IMR-90 (cell line): ENCODE measurements around the gene ILK. TPM values are rescaled to one million over a fixed set of nuclear protein-coding genes. Genes with fewer than 3 reads are reported as not detected.

Source experiments
- ATAC-seq: fragments of 200-7000 bp; cut with Tn5 transposase; 2 replicates; pipeline ENCODE4 v1.9.1; 2020; ENCODE audit warnings: low read depth, mild to moderate bottlenecking, moderate library complexity
- BruUV-seq: library from RNA; stranded (reverse); fragments of 400-500 nt; replicated peaks from 2 replicates; lab custom pipeline; 2021; lab: Mats Ljungman, UMichigan
- CTCF ChIA-PET: fragments of 300-600 bp; formaldehyde crosslinking; extraction: SDS; loops from one replicate; lab custom pipeline; 2021; ENCODE audit warnings: antibody characterized with exemption; lab: Yijun Ruan, JAX
- POLR2A ChIA-PET: fragments of 300-600 bp; sonication (Branson Sonifier 250); formaldehyde crosslinking; loops from one replicate; lab custom pipeline; 2022; ENCODE audit warnings: antibody characterized with exemption; ENCODE audit not compliant: unreplicated experiment; lab: Charles Lee
- DNase-seq: peaks from one replicate; pipeline ENCODE4 v3.0.0; 2013
- H2AFZ ChIP-seq: replicated peaks from 2 replicates; pipeline ENCODE3; 2013; ENCODE audit warnings: low read length, mild to moderate bottlenecking; ENCODE audit not compliant: poor library complexity
- H2AK5ac ChIP-seq: 2 replicates; pipeline ENCODE4 v1.6.1; 2013; ENCODE audit warnings: low read depth, low read length, inconsistent platforms
- H2AK9ac ChIP-seq: replicated peaks from 2 replicates; pipeline ENCODE3; 2013; ENCODE audit warnings: mild to moderate bottlenecking, low read depth, low read length, moderate library complexity; ENCODE audit not compliant: poor library complexity
- H2BK120ac ChIP-seq: 2 replicates; pipeline ENCODE4 v1.6.1; 2013; ENCODE audit warnings: low read depth, low read length, inconsistent platforms
- H2BK15ac ChIP-seq: 3 replicates; pipeline ENCODE4 v1.6.1; 2013; ENCODE audit warnings: low read depth, low read length, inconsistent platforms
- H2BK20ac ChIP-seq: 2 replicates; pipeline ENCODE4 v1.6.1; 2013; ENCODE audit warnings: low read depth, mild to moderate bottlenecking, inconsistent platforms, low read length, moderate library complexity
- H2BK5ac ChIP-seq: 2 replicates; pipeline ENCODE4 v1.6.1; 2013; ENCODE audit warnings: mild to moderate bottlenecking, low read depth, low read length, inconsistent platforms; ENCODE audit not compliant: poor library complexity, severe bottlenecking
- H3K14ac ChIP-seq: replicated peaks from 2 replicates; pipeline ENCODE4 v1.6.1; 2013; ENCODE audit warnings: low read depth, low read length, inconsistent platforms
- H3K18ac ChIP-seq: 2 replicates; pipeline ENCODE4 v1.6.1; 2013; ENCODE audit warnings: low read depth, low read length, control low read depth
- H3K23ac ChIP-seq: 2 replicates; pipeline ENCODE4 v1.6.1; 2013; ENCODE audit warnings: low read depth, low read length, inconsistent platforms
- H3K27ac ChIP-seq: 2 replicates; pipeline ENCODE4 v1.5.1; 2013; ENCODE audit warnings: mild to moderate bottlenecking, control low read depth, low read length; ENCODE audit not compliant: insufficient read depth
- H3K27me3 ChIP-seq: 2 replicates; pipeline ENCODE4 v1.6.1; 2013; ENCODE audit warnings: low read length; ENCODE audit not compliant: control insufficient read depth, insufficient read depth
- H3K36me3 ChIP-seq: 2 replicates; pipeline ENCODE4 v1.6.1; 2013; ENCODE audit warnings: low read length, mixed read lengths; ENCODE audit not compliant: control insufficient read depth, insufficient read depth
- H3K4ac ChIP-seq: 2 replicates; pipeline ENCODE4 v1.6.1; 2013; ENCODE audit warnings: low read depth, low read length, inconsistent platforms
- H3K4me1 ChIP-seq: 2 replicates; pipeline ENCODE4 v1.6.1; 2013; ENCODE audit warnings: low read length, mixed read lengths; ENCODE audit not compliant: control insufficient read depth, insufficient read depth
- H3K4me2 ChIP-seq: 2 replicates; pipeline ENCODE4 v1.6.1; 2013; ENCODE audit warnings: low read depth, mild to moderate bottlenecking, control low read depth, low read length, moderate library complexity
- H3K4me3 ChIP-seq: 2 replicates; pipeline ENCODE4 v1.5.1; 2013; ENCODE audit warnings: low read depth, mild to moderate bottlenecking, control low read depth, low read length, moderate library complexity; ENCODE audit not compliant: insufficient read depth
- H3K56ac ChIP-seq: 2 replicates; pipeline ENCODE4 v1.6.1; 2013; ENCODE audit warnings: low read length, inconsistent platforms; ENCODE audit not compliant: insufficient read depth; ENCODE audit errors: extremely low read depth
- H3K79me1 ChIP-seq, 2 experiments: 2 replicates each; pipeline ENCODE4 v1.6.1; 2013; ENCODE audit warnings: low read length in 2 of 2, inconsistent platforms in 1 of 2, low read depth in 1 of 2
- H3K9ac ChIP-seq: 2 replicates; pipeline ENCODE4 v1.6.1; 2013; ENCODE audit warnings: low read depth, low read length, control low read depth
- H3K9me1 ChIP-seq: 2 replicates; pipeline ENCODE4 v1.6.1; 2013; ENCODE audit warnings: low read length, inconsistent platforms; ENCODE audit not compliant: insufficient read depth
- H3K9me3 ChIP-seq: 2 replicates; pipeline ENCODE4 v1.6.1; 2013; ENCODE audit warnings: low read length; ENCODE audit not compliant: control insufficient read depth, insufficient read depth
- H4K20me1 ChIP-seq: 2 replicates; pipeline ENCODE4 v1.6.1; 2013; ENCODE audit warnings: low read length, inconsistent platforms; ENCODE audit not compliant: insufficient read depth
- H4K5ac ChIP-seq: 2 replicates; pipeline ENCODE4 v1.6.1; 2013; ENCODE audit warnings: mild to moderate bottlenecking, low read depth, low read length, control low read depth
- H4K8ac ChIP-seq, 2 experiments: 2 replicates each; pipeline ENCODE4 v1.6.1; 2013; ENCODE audit warnings: low read depth in 2 of 2, low read length in 2 of 2, control low read depth in 1 of 2, inconsistent platforms in 1 of 2
- H4K91ac ChIP-seq: 2 replicates; pipeline ENCODE4 v1.6.1; 2013; ENCODE audit warnings: low read depth, low read length, inconsistent platforms; ENCODE audit not compliant: insufficient read depth
- CHD1 ChIP-seq: IDR thresholded peaks from 2 replicates; pipeline ENCODE4 v1.6.1; 2012; ENCODE audit warnings: low read depth, low read length, improper control_type of control experiment
- RAD21 ChIP-seq: IDR thresholded peaks from 2 replicates; pipeline ENCODE4 v1.6.1; 2012; ENCODE audit warnings: low read length, improper control_type of control experiment
- WGBS, 2 experiments: methylation state at CpG; one replicate each; pipeline versions ENCODE4 v1.1.5 to v1.1.7; 2013; ENCODE audit warnings: missing lambda C conversion rate in 2 of 2; ENCODE audit not compliant: insufficient read length in 1 of 2; ENCODE audit errors: extremely low coverage in 2 of 2; 5-methylcytosine and 5-hydroxymethylcytosine counted together
- dilution Hi-C: fragments of 300-500 bp; cut with HindIII; formaldehyde crosslinking; loops from one replicate; pipeline ENCODE4 v1.14.3; 2018; ENCODE audit warnings: low sequenced_read_pairs; ENCODE audit not compliant: unreplicated experiment
- in situ Hi-C: fragments of 300-500 bp; cut with MboI; formaldehyde crosslinking; loops from 3 replicates; pipeline ENCODE4 v1.14.3; 2019; ENCODE audit warnings: low sequenced_read_pairs, inconsistent platforms, mixed read lengths
- intact Hi-C: fragments of 100-400 bp; cut with micrococcal nuclease; formaldehyde crosslinking; loops from 2 replicates; pipeline ENCODE4 v1.10.0; 2022
- polyA plus RNA-seq, 3 experiments: library from polyadenylated mRNA; depleted of rRNA; stranded (reverse); fragments of >200 nt; gene quantifications; 2 replicates each; pipeline ENCODE4 v1.2.3, GENCODE V29; 2012; ENCODE audit warnings: low replicate concordance in 1 of 3
- total RNA-seq: library from RNA; depleted of rRNA; stranded (reverse); fragments of >200 nt; gene quantifications from 2 replicates; pipeline ENCODE4 v1.2.3, GENCODE V29; 2012

ILK gene
- total and polyA plus RNA-seq, 2 of the 4 experiments (the other 2 are of a cell fraction): 339 to 389 TPM

- H3K18ac ChIP-seq: no peak overlapping the region; the same call in 1 of the 2 replicates
- no peak overlapping the region for H3K4me3 ChIP-seq
- H3K9me3 ChIP-seq: no peaks in the 10 kb centered on the region
- peak overlapping the region; percentile 91 for H3K23ac ChIP-seq
- no peak for TF ChIP-seq CHD1
- TF ChIP-seq RAD21: no peak
- H3K4me1 ChIP-seq: peaks cover 31% of the 10 kb centered on the region
- peak overlapping the region; percentile 89 for H2BK5ac ChIP-seq
- ChIA-PET CTCF (interaction anchor here (0.6 kb wide), 1 partner anchor 75 kb away, joined by 3 read pairs; the partner anchor contains the start of gene MRPL17), POLR2A (interaction anchor here (1.3 to 1.7 kb wide), 2 partner anchors 9 to 88 kb away, joined by 4 read pairs; no protein-coding TSS in a partner anchor)
- H3K9me1 ChIP-seq: peaks cover 29% of the 10 kb centered on the region
- peak overlapping the region; percentile 89 for H3K4ac ChIP-seq
- H3K9ac ChIP-seq: peak overlapping the region; percentile 75
- no peak overlapping the region for H2AFZ ChIP-seq
- peaks cover 31 to 67% of the 10 kb centered on the region in 2 experiments for H3K79me1 ChIP-seq
- H2BK120ac ChIP-seq: peak overlapping the region; percentile 92
- peak overlapping the region; percentile 55 for H2BK20ac ChIP-seq
- peak overlapping the region; percentile 95 for H3K27ac ChIP-seq
- H3K14ac ChIP-seq: peak overlapping the region; percentile 98
- in situ Hi-C loops (no loop called here), intact Hi-C loops (no loop called here), dilution Hi-C loops (no loop called here)
- peak overlapping the region; percentile 93; the same call in 2 of the 3 replicates for H2BK15ac ChIP-seq
- H3K36me3 ChIP-seq: peaks cover 42% of the 10 kb centered on the region
- peak overlapping the region; percentile 80 to 85 for H4K8ac ChIP-seq
- peak overlapping the region; percentile 73 for H4K5ac ChIP-seq
- no peaks in the 10 kb centered on the region for H3K27me3 ChIP-seq
- peak overlapping the region; percentile 87 for H2AK9ac ChIP-seq
- H4K20me1 ChIP-seq: peaks cover 8% of the 10 kb centered on the region
- 100% methylated on average over 3 of the region's 9 CpGs; no CpG with 5 or more reads in 1 of the 2 experiments for WGBS, 2 experiments
- peak overlapping the region; percentile 71; the same call in 1 of the 2 replicates for H3K4me2 ChIP-seq
- BruUV-seq: no TSS peak
- DNase-seq (no peak), ATAC-seq (no peak)
- peak overlapping the region; percentile 57 for H4K91ac ChIP-seq
- peak overlapping the region; percentile 93 for H3K56ac ChIP-seq
- peak overlapping the region; percentile 98 for H2AK5ac ChIP-seq
Measured at GRCh38 chr11:6608011-6608410, 4.4 kb downstream of the ILK start.
